H1 (cell line): ENCODE results near the gene SPECC1.

Source experiments
- EP300 ChIP-seq, 2 experiments: IDR thresholded peaks; 1 replicate in 1 of 2; 2 replicates in 1 of 2; pipeline ENCODE4 v1.6.1; 2011 to 2012; ENCODE audit warnings: low read depth in 2 of 2, low read length in 2 of 2, mild to moderate bottlenecking in 2 of 2, borderline replicate concordance in 1 of 2, inconsistent platforms in 1 of 2, moderate library complexity in 1 of 2
- EZH2 ChIP-seq: fragments of 200-600 bp; sonication (generic); IDR thresholded peaks from 2 replicates; pipeline ENCODE4 v1.7.1; 2012; ENCODE audit warnings: low read depth, mild to moderate bottlenecking, moderate library complexity, low read length, inconsistent platforms; ENCODE audit not compliant: severe bottlenecking
- FOSL1 ChIP-seq: IDR thresholded peaks from 2 replicates; pipeline ENCODE4 v1.6.1; 2011; ENCODE audit warnings: mild to moderate bottlenecking, low read depth, low read length, moderate library complexity; ENCODE audit not compliant: insufficient read depth
- JUND ChIP-seq: IDR thresholded peaks from 2 replicates; pipeline ENCODE4 v1.6.1; 2011; ENCODE audit warnings: mild to moderate bottlenecking, improper control_type of control experiment, low read length
- POLR2A ChIP-seq, 2 experiments: IDR thresholded peaks; 1 replicate in 1 of 2; 2 replicates in 1 of 2; pipeline ENCODE4 v1.6.1; 2011; ENCODE audit warnings: low read depth in 2 of 2, low read length in 2 of 2, mild to moderate bottlenecking in 2 of 2; ENCODE audit errors: control extremely low read depth in 1 of 2
- SIN3A ChIP-seq, 2 experiments: IDR thresholded peaks in 1 of 2; conservative IDR thresholded peaks in 1 of 2; 2 replicates each; pipeline ENCODE4 v1.6.1; 2011 to 2012; ENCODE audit warnings: low read length in 2 of 2, improper control_type of control experiment in 1 of 2, low read depth in 1 of 2, mild to moderate bottlenecking in 1 of 2
- TAF1 ChIP-seq: IDR thresholded peaks from 2 replicates; pipeline ENCODE4 v1.6.1; 2011; ENCODE audit warnings: mild to moderate bottlenecking, low read depth, low read length
- TEAD4 ChIP-seq: IDR thresholded peaks from 2 replicates; pipeline ENCODE4 v1.6.1; 2012; ENCODE audit warnings: low read depth, low read length, inconsistent platforms, mixed read lengths
- YY1 ChIP-seq: IDR thresholded peaks from 2 replicates; pipeline ENCODE4 v1.6.1; 2011; ENCODE audit warnings: low read depth, mild to moderate bottlenecking, low read length
- ZNF274 ChIP-seq: IDR thresholded peaks from 2 replicates; pipeline ENCODE4 v1.7.0; 2012; ENCODE audit warnings: low read length, borderline replicate concordance; ENCODE audit errors: extremely low read depth
- TF ChIP-seq, protein P1 (sequence below), 3 experiments: IDR thresholded peaks; 1 replicate in 2 of 3; 2 replicates in 1 of 3; pipeline versions ENCODE4 v1.5.1 to v1.6.1; 2011; ENCODE audit warnings: low read length in 3 of 3, mild to moderate bottlenecking in 3 of 3, inconsistent platforms in 2 of 3, low read depth in 1 of 3, moderate library complexity in 1 of 3; ENCODE audit not compliant: insufficient read depth in 1 of 3; ENCODE audit errors: control extremely low read depth in 1 of 3
- TF ChIP-seq, protein P2 (sequence below): IDR thresholded peaks from 2 replicates; pipeline ENCODE4 v1.6.1; 2012; ENCODE audit warnings: inconsistent platforms

DNA sequence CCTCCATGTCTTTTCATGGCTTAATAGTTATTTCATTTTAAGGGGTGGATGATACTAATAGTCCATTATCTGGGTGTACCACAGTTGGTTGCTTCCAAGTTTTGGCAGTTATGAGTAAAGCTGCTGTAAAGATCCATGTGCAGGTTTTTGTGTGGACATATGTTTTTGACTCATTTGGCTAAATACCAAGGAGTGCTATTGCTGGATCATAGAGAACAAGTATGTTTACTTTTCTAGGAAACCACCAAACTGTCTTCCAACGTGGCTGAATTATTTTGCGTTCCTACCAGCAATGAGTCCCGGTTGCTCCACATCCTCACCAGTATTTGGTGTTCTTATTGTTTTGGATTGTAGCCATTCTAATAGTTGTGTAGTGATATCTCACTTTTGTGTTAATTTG, 181.9 kb downstream of the SPECC1 start:
- TF ChIP-seq, protein P1, sequence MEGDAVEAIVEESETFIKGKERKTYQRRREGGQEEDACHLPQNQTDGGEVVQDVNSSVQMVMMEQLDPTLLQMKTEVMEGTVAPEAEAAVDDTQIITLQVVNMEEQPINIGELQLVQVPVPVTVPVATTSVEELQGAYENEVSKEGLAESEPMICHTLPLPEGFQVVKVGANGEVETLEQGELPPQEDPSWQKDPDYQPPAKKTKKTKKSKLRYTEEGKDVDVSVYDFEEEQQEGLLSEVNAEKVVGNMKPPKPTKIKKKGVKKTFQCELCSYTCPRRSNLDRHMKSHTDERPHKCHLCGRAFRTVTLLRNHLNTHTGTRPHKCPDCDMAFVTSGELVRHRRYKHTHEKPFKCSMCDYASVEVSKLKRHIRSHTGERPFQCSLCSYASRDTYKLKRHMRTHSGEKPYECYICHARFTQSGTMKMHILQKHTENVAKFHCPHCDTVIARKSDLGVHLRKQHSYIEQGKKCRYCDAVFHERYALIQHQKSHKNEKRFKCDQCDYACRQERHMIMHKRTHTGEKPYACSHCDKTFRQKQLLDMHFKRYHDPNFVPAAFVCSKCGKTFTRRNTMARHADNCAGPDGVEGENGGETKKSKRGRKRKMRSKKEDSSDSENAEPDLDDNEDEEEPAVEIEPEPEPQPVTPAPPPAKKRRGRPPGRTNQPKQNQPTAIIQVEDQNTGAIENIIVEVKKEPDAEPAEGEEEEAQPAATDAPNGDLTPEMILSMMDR (IDR thresholded peaks at IDR 0.05; ENCODE audit: control extremely low read depth in 1 of 3, insufficient read depth in 1 of 3, low read depth in 1 of 3, low read length in 3 of 3), result no peak
- TF ChIP-seq JUND (no peak), TAF1 (no peak), POLR2A (IDR thresholded peaks at IDR 0.05; ENCODE audit: control extremely low read depth in 1 of 2, low read depth in 2 of 2, low read length in 2 of 2) (no peak), ZNF274 (no peak), SIN3A (conservative IDR thresholded peaks at IDR 0.05 in 1 of 2, IDR thresholded peaks at IDR 0.05 in 1 of 2; ENCODE audit: low read depth in 1 of 2, low read length in 2 of 2) (no peak), FOSL1 (no peak), TEAD4 (no peak), EP300 (IDR thresholded peaks at IDR 0.05; ENCODE audit: borderline replicate concordance in 1 of 2, low read depth in 2 of 2, low read length in 2 of 2) (no peak), YY1 (no peak), EZH2 (no peak)
- TF ChIP-seq, protein P2, sequence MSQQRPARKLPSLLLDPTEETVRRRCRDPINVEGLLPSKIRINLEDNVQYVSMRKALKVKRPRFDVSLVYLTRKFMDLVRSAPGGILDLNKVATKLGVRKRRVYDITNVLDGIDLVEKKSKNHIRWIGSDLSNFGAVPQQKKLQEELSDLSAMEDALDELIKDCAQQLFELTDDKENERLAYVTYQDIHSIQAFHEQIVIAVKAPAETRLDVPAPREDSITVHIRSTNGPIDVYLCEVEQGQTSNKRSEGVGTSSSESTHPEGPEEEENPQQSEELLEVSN, result no peak
